ENCODE data around the gene MOB3A. TPM values are rescaled to one million over a fixed set of nuclear protein-coding genes. Genes with fewer than 3 reads are reported as not detected.
"Not testable (repeated sequence)": the region's sequence is repeated elsewhere in the genome, so short reads cannot be mapped to it uniquely, and the experiment has no call there.

The MOB3A gene
- 18.7 and 25.5 TPM in 2 replicates for total RNA-seq

- peak; percentile 77 for DNase-seq (ENCODE audit: low read depth, low spot score)
Observed at GRCh38 chr19:2096034-2096479, at the start of gene MOB3A. MOB3A (minus strand) TSS chr19:2096326; CDS start chr19:2078560, 17,766 bp downstream.

GRCh38 chr19:2145831-2146241 is 49.7 kb upstream of the MOB3A start:
- DNase-seq (ENCODE audit: low read depth, low spot score) = no peak

GRCh38 chr19:2144190-2144589 is 48.1 kb upstream of the MOB3A start:
- no peak for DNase-seq (ENCODE audit: low read depth, low spot score)

GRCh38 chr19:2142173-2142829 is 46.2 kb upstream of the MOB3A start:
- DNase-seq (ENCODE audit: low read depth, low spot score) = no peak

- no peak for DNase-seq (ENCODE audit: low read depth, low spot score)
Observed at GRCh38 chr19:2140138-2140569, 44.0 kb upstream of the MOB3A start.

GRCh38 chr19:2139385-2140137 is 43.4 kb upstream of the MOB3A start:
- no peak for DNase-seq (ENCODE audit: low read depth, low spot score)

- no peak for DNase-seq (ENCODE audit: low read depth, low spot score)
Observed at GRCh38 chr19:2138061-2138728, 42.1 kb upstream of the MOB3A start.

- no peak for DNase-seq (ENCODE audit: low read depth, low spot score)
Observed at GRCh38 chr19:2136796-2137195, 40.7 kb upstream of the MOB3A start.

- no peak for DNase-seq (ENCODE audit: low read depth, low spot score)
Observed at GRCh38 chr19:2135474-2136402, 39.6 kb upstream of the MOB3A start.

- no peak for DNase-seq (ENCODE audit: low read depth, low spot score)
Observed at GRCh38 chr19:2132731-2133490, 36.8 kb upstream of the MOB3A start.

- DNase-seq (ENCODE audit: low read depth, low spot score) = no peak
Observed at GRCh38 chr19:2132191-2132590, 36.1 kb upstream of the MOB3A start.

- DNase-seq (ENCODE audit: low read depth, low spot score) = not testable (repeated sequence)
Observed at GRCh38 chr19:2131012-2131975, 35.2 kb upstream of the MOB3A start.

GRCh38 chr19:2129892-2130770 is 34.0 kb upstream of the MOB3A start:
- DNase-seq (ENCODE audit: low read depth, low spot score) = no peak

- no peak for DNase-seq (ENCODE audit: low read depth, low spot score)
Observed at GRCh38 chr19:2129486-2129885, 33.4 kb upstream of the MOB3A start.

- DNase-seq (ENCODE audit: low read depth, low spot score) = no peak
Observed at GRCh38 chr19:2129022-2129421, 32.9 kb upstream of the MOB3A start.

- DNase-seq (ENCODE audit: low read depth, low spot score) = not testable (repeated sequence)
Observed at GRCh38 chr19:2128252-2128651, 32.1 kb upstream of the MOB3A start.

GRCh38 chr19:2127758-2128157 is 31.6 kb upstream of the MOB3A start:
- DNase-seq (ENCODE audit: low read depth, low spot score) = no peak

GRCh38 chr19:2126879-2127518 is 30.9 kb upstream of the MOB3A start:
- no peak for DNase-seq (ENCODE audit: low read depth, low spot score)

Measured in pulmonary artery endothelial cell (primary cell).